ENCODE results near the gene OPN1SW.

GRCh38 chr7:128726059-128726736, 49.4 kb downstream of the OPN1SW start:
- TF ChIP-seq ZNF274 (IDR thresholded peaks at IDR 0.05; ENCODE audit: low read depth, low read length) (no peak), YY1 (IDR thresholded peaks at IDR 0.05; ENCODE audit: insufficient read depth, insufficient read length) (no peak)

All from NT2/D1 (cell line).